ENCODE measurements around the gene ARHGEF19.

Gene ARHGEF19

GRCh38 chr1:16158993-16159831 is 53.2 kb downstream of the ARHGEF19 start (continued):
- TF ChIP-seq PRDM4 (tag by site-specific recombination; IDR thresholded peaks at IDR 0.05) = 0 out of 2 replicates have a peak, but pooled peaks have one; percentile 10
- no peak for TF ChIP-seq ZNF133 (tag by site-specific recombination; IDR thresholded peaks at IDR 0.05)
- peak; percentile 71 for TF ChIP-seq ZNF335 (tag by site-specific recombination; conservative IDR thresholded peaks at IDR 0.05)
- no peak for TF ChIP-seq ZNF580 (tag by site-specific recombination; IDR thresholded peaks at IDR 0.05)
- peak; percentile 48; the same call in 1 of the 2 replicates for TF ChIP-seq INSM2 (tag by site-specific recombination; IDR thresholded peaks at IDR 0.05)
- no peak for TF ChIP-seq SALL2 (tag by site-specific recombination; IDR thresholded peaks at IDR 0.05; ENCODE audit: borderline replicate concordance)
- peak; percentile 81 for TF ChIP-seq SCRT2 (tag by site-specific recombination; IDR thresholded peaks at IDR 0.05)
- TF ChIP-seq ZNF501 (tag by site-specific recombination; IDR thresholded peaks at IDR 0.05) = no peak
- 0 out of 2 replicates have a peak, but pooled peaks have one; percentile 8 for TF ChIP-seq HOXD13 (CRISPR knock-in tag; IDR thresholded peaks at IDR 0.05; ENCODE audit: borderline replicate concordance)
- no peak for TF ChIP-seq YY2 (tag by site-specific recombination; IDR thresholded peaks at IDR 0.05)
- TF ChIP-seq ZFP69B (tag by site-specific recombination; IDR thresholded peaks at IDR 0.05) = peak; percentile 92
- peak; percentile 97 for TF ChIP-seq ZNF692 (tag by site-specific recombination; IDR thresholded peaks at IDR 0.05)
- peak; percentile 59 for TF ChIP-seq ZBTB21 (tag by site-specific recombination; IDR thresholded peaks at IDR 0.05)
- TF ChIP-seq ZNF629 (tag by site-specific recombination; IDR thresholded peaks at IDR 0.05) = peak; percentile 67
- TF ChIP-seq ZNF433 (tag by site-specific recombination; IDR thresholded peaks at IDR 0.05; ENCODE audit: low read depth) = no peak
- 0 out of 2 replicates have a peak, but pooled peaks have one; percentile 41 for TF ChIP-seq PRDM1 (tag by site-specific recombination; IDR thresholded peaks at IDR 0.05)
- TF ChIP-seq SETDB1 (IDR thresholded peaks at IDR 0.05; ENCODE audit: insufficient read length, low read length) = no peak
- peak; percentile 55; the same call in 1 of the 2 replicates for TF ChIP-seq ZNF423 (tag by site-specific recombination; IDR thresholded peaks at IDR 0.05)
- TF ChIP-seq GLIS2 (tag by site-specific recombination; IDR thresholded peaks at IDR 0.05) = peak; percentile 35; the same call in 1 of the 2 replicates
- TF ChIP-seq ZIC2 (tag by site-specific recombination; IDR thresholded peaks at IDR 0.05) = peak; percentile 48; the same call in 1 of the 2 replicates
- peak; percentile 48; the same call in 1 of the 2 replicates for TF ChIP-seq IKZF3 (tag by site-specific recombination; IDR thresholded peaks at IDR 0.05)
- 0 out of 2 replicates have a peak, but pooled peaks have one; percentile 39 for TF ChIP-seq ZNF843 (tag by site-specific recombination; IDR thresholded peaks at IDR 0.05)
- TF ChIP-seq SP7 (tag by site-specific recombination; IDR thresholded peaks at IDR 0.05) = peak; percentile 94
- peak; percentile 73 for TF ChIP-seq FEZF1 (tag by site-specific recombination; IDR thresholded peaks at IDR 0.05)
- TF ChIP-seq ZBTB48 (tag by site-specific recombination; IDR thresholded peaks at IDR 0.05) = peak; percentile 36; the same call in 1 of the 2 replicates
- peak; percentile 96 for TF ChIP-seq OSR2 (tag by site-specific recombination; IDR thresholded peaks at IDR 0.05)
- peak; percentile 62 for TF ChIP-seq ZBTB20 (tag by site-specific recombination; IDR thresholded peaks at IDR 0.05)
- TF ChIP-seq KLF16 (tag by site-specific recombination; IDR thresholded peaks at IDR 0.05) = peak; percentile 63; the same call in 1 of the 2 replicates
- TF ChIP-seq KLF9 (tag by site-specific recombination; IDR thresholded peaks at IDR 0.05; ENCODE audit: low read depth) = peak; percentile 44; the same call in 1 of the 2 replicates
- no peak for TF ChIP-seq ZNF175 (tag by site-specific recombination; IDR thresholded peaks at IDR 0.05)
- no peak for TF ChIP-seq ZNF561 (tag by site-specific recombination; IDR thresholded peaks at IDR 0.05; ENCODE audit: borderline replicate concordance)
- no peak for TF ChIP-seq ZNF16 (tag by site-specific recombination; IDR thresholded peaks at IDR 0.05; ENCODE audit: low read depth)

Measured in HEK293 (cell line).